GM21423 (cell line): ENCODE data around the gene EXOC2.
A peak's percentile ranks its signal among the peaks of the same experiment; 100 is the strongest.

Source experiments
- ATAC-seq: cut with Tn5 transposase; IDR thresholded peaks from one replicate; pipeline ENCODE4 v1.9.1; 2021; ENCODE audit warnings: mild to moderate bottlenecking, moderate library complexity; ENCODE audit not compliant: unreplicated experiment

EXOC2 gene

DNA sequence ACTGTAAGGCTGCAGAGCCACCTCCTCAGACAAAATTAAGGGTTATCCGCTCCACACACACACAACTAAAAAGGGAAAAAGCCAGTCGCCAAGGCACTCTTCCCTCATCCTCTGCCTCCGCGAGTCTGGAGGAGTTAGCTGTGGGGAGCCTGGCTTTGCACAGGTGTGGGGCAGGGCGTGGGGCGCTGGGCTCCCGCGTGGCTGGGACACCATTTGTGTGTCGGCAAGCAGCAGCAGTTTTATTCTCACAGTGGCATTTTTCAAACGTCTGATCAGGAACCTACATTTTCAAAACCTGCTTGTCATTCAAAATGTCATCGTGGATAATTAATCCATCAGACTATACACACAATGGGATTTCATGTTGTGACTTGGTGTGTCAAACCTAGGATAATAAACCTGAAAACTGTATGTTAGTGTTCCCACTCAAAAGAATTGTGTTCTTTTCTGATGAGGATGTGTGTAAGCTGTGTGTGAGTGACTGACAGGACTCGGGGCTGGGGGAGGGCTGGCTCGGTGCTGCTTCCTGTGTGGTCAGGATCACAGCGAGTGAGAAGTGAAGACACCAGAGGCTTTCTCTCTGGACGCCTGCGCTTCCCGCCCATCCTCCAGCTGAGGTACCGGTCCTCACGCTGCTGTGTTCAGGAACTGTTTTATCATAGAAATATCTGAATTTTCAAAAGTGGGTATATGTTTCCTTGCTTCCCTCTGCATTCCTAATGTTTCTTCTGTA lies 218.3 kb downstream of the EXOC2 start:
- ATAC-seq, result peak; percentile 66

DNA sequence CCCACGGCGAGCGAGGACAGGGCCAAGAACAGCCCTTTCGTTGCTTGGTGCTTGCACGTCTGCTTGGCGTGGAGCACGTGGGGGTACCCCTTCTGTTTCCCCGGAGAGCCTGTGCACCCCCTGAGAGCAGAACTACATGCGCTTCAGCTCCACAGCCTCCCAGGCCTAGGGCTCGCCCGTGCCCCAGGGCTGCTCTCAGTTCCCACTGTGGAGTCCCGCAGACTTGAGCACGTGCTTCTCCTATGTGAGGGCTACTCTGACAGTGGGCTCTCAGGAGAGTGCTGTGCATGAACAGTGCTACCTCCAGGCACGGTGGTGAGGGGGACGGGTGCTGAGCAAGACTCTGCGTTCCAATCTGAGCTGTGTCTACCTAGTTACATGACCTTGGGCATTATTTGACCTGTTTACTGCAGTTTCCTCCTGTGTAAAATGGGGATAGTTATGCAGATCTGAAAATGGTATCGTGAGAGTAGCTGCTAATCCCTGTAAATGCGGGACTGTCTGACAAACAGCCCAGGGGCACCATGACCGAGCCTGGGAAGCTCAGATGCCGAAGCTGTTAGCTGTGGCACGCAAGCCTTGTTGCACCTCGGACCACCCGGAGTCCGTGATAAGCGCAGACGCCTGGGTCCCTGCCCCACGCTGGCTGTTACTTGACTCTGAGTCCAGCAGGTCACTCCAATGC lies 219.0 kb downstream of the EXOC2 start:
- ATAC-seq, result no peak

GRCh38 chr6:473356-473755 lies 219.6 kb downstream of the EXOC2 start:
- no peak for ATAC-seq

- no peak for ATAC-seq
These were observed 222.0 kb downstream of the EXOC2 start for GRCh38 chr6:470901-471448.

DNA sequence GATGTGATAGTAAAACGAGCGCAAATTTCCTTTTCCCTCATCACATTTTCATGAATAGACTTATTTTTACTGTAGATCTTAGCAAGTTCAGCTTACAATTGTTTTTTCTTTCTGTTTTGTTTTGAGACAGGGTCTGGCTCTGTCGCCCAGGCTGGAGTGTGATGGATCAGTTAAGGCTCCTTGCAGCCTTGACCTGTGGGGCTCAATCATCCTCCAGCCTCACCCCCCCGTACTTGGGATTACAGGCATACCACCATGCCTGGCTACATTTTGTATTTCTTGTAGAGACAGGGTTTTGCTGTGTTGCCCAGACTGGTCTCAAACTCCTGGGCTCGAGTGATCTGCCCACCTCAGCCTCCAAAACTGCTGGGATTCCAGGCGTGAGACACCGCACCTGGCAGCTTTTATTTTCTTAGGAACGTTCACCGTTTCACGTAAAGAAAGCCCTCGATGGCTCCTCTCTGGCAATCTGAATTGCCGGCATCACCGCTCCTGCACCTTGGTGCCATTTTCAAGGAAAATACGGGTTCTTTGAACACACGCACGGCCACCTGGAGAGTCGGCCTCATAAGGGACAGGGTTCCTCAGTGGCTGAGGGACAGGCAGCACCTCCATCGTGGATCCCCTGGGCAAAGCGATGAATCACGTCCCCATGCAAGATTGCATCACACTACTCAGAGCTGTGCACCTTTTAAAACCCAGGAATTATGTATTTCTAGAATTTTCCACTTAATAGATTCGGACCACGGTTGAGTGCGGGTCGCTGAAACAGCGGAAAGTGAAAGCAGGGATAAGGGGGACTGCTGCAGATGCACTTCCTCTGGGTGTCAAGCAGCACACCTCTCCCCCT lies 222.7 kb downstream of the EXOC2 start:
- ATAC-seq, result no peak

GRCh38 chr6:467671-468082 lies 225.3 kb downstream of the EXOC2 start:
- no peak for ATAC-seq

DNA sequence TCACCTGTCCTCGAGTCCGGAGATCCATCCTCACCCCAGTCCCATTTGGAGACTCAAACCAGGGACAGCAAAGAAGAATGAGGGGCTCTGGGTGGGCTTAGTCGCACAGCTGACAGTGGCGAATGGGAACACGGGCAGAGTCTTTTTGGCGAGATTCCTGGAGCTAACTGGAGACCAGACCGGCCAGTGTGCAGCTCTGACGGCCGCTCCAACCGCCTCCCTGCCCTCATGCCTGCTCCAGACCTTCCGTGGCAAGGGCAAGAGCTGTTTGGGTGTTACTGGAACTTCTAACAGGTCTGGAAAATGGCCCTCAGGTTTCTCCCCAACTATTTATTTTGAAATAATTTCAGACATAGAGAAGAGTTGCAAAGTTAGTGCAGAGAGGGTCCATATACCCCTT lies 225.8 kb downstream of the EXOC2 start:
- no peak for ATAC-seq

GRCh38 chr6:466564-466963 lies 226.4 kb downstream of the EXOC2 start:
- no peak for ATAC-seq

GRCh38 chr6:465531-466348 lies 227.2 kb downstream of the EXOC2 start:
- ATAC-seq, result no peak

DNA sequence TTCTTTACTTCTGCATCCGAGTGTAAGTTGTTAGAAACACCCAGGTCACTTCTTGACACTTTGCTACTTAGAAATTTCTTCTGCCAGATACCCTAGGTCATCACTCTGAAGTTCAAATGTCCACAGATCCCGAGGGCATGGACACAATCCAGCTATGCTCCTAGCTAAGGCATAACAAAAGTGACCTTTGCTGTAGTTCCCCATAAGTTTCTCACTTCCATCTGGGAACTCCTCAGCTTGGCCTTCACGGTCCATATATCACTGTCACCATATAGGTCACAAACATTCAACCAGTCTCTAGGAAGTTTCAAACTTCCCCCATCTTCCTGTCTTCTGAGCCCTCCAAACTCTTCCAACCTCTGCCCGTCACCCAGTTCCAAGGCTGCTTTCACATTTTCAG lies 236.1 kb downstream of the EXOC2 start:
- ATAC-seq, result no peak

- ATAC-seq, result no peak
These were observed 236.5 kb downstream of the EXOC2 start for GRCh38 chr6:456358-456867.

DNA sequence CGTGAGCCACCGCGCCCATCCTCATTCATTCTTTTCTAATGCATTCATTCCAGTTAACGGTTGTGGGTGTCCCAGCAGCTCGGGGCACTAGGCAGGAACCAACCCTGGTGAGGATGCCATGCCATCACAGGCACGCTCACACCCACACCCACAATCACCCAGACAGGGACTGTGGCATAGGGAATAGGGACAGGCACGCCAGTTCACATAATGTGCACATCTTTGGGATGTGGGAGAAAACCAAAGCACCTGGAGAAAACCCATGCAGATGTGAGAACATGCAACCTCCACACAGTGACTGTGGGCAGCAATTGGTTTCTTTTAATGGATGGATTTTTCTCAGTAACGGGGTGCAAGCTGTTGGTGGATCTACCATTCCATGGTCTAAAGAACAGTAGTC lies 237.1 kb downstream of the EXOC2 start:
- ATAC-seq, result no peak

DNA sequence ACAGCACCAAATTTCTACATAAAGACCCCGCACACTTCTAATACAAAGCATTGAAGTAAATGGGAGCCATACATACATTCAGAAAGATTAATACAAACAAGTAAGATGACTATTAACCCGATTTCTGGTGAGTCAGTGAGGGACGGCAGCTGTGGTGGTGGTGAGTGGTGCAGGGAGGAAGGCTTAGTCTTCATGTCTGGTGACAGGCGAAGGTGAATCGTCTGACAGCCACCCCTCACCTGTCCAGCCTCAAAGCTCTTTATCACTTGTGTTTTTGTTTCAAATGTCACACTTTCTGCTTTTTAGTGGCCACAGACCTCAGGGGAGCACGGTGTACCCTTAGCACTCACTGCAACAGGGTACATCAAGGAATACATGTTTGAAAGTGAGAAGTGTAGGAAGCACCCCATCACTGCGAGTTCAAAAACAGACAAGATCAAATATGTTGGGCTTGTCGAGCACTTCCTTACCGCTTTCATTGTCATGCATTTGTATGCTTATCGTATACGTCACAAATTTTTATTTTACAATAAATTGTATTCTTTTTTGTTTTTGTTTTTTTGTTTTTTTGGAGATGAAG lies 237.8 kb downstream of the EXOC2 start:
- ATAC-seq, result no peak

DNA sequence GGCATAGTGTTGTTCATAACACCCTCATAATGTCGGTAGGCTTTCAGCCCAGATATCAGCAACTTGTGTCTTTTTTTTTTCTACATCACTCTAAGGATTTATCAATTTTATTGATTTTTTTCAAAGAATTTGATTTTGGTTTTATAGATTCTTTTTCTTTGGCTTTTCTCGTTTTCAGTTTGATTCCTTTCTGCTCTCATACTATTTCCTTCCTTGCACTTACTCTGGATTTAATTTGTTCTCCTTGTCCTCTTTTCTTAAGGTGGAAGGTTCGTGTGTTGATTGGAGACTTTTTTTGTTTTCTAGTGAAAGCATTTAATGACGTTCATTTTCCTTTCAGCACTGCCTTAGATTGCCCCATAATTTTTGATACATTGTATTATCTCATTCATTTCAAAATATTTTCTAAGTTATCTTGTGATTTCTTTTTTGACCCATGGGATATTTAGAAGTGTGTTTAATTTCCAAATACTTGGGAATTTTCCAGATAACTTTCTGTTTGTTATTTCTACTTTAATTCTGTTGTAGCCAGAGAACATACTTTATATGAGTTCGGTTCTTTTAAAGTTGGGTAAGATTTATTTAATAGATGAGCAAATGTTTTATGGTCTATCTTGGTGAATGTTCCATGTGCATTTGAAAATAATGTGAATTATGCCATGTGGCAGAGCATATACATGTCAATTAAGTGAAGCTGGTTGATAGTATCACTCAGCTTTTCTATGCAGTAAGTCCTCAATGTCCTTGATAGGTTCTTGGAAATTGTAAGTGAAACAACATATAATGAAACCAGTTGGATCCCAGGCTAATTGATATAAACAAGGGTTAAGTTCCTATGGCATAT lies 238.6 kb downstream of the EXOC2 start:
- no peak for ATAC-seq

- no peak for ATAC-seq
These were observed 239.8 kb downstream of the EXOC2 start for GRCh38 chr6:453152-453551.

GRCh38 chr6:452301-453067 lies 240.5 kb downstream of the EXOC2 start:
- no peak for ATAC-seq

DNA sequence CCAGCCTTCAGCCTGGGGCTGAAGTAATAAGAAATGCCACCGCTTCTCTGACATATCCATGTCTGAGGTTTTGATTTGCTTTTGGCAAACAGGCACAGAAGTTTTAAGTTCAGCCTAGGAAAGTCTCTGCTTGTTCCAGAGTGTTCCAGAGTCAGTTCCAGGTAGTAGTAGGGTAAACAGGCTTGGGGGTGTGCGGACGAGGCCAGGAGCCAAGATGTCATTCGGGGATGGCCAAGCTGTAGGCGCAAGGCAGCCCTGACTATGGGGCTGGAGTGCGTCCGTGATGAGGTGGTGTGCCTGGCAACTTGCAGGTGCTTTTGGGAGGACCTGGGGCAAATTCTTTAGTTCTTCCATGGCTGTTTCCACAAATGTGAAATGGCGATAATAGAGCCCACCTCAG lies 241.1 kb downstream of the EXOC2 start:
- no peak for ATAC-seq

GRCh38 chr6:451336-451735 lies 241.6 kb downstream of the EXOC2 start:
- no peak for ATAC-seq
